GM21447 (cell line): ENCODE measurements around the gene TBATA.

Source experiments
- ATAC-seq: cut with Tn5 transposase; IDR thresholded peaks from one replicate; pipeline ENCODE4 v1.9.1; 2021; ENCODE audit not compliant: unreplicated experiment

The TBATA gene

DNA sequence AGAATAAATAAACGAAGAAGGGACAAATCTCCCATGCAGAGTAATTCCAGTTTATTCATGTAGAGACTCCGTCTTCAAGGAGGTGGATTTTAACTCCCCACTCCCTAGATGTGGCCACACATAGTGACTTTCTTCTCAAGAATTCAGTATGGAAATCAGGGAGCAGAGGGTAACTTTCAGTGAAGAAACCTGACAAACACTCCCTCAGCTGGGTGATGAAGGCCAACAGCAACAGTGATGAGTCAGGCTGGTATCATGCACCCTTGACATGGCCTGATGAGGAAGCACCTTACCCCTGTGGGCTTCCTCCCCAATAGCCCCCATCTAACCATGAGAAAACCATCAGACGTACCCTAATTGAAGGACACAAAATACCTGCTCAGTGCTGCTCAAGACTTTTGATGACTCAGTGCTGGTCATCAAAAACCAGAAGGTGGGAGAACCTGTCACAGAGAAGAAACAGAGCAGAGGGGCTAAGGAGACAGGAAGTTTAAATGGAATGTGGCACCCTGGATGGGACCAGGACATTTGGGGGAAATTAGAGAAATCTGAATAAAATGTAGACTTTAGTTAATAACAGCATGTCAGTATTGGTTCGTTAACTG lies 62.3 kb downstream of the TBATA start:
- ATAC-seq = no peak
